GM18861 (cell line): ENCODE results near the gene REX1BD.
"Not testable (repeated sequence)": the region's sequence is repeated elsewhere in the genome, so short reads cannot be mapped to it uniquely, and the experiment has no call there.

Experiments
- ATAC-seq: cut with Tn5 transposase; IDR thresholded peaks from one replicate; pipeline ENCODE4 v1.9.1; 2021; ENCODE audit not compliant: unreplicated experiment

The REX1BD gene

DNA sequence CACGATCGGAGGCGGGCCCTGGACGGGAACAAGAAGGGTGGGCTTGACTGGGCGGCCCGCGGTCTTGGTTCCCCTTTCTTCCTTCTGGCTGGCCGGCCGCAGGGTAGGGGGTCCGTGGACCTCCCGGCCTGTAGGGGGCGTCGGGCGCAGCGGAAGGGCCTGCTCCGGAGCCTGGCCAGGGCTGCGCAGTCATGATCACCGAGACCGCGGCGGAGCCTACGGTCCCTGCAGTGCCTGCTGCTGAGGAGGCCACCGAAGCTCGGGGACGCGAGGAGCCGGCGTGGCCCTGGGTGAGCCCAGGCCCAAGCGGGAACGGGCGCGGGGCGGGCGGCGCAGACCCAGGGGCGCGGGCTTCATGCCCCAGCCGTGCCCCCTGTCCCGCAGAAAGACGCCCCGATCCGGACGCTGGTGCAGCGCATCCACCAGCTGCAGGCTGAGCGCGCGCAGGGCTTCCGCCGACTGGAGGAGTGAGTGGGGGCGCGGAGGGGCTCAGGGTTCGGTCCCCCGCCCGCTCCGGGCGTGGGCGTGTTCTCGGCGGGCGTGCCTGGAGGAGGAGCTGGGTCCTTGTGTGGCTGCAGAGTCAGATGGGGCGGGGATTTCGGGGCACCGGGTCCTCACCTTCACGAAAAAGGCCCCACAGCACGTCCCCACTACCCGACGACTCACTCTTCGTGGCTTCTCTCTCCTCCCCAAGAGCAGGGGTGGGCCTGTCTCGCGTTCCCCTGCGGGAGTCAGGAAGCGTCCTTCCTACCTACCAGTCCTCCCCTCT, at the start of gene REX1BD:
Gene REX1BD (plus strand): TSS at position 188 of the 769 bp plus-strand sequence. CDS start 4 bp downstream, at position 192.
- ATAC-seq = peak; percentile 72

- no peak for ATAC-seq
Measured at GRCh38 chr19:18539372-18539771, 49.2 kb upstream of the REX1BD start.

DNA sequence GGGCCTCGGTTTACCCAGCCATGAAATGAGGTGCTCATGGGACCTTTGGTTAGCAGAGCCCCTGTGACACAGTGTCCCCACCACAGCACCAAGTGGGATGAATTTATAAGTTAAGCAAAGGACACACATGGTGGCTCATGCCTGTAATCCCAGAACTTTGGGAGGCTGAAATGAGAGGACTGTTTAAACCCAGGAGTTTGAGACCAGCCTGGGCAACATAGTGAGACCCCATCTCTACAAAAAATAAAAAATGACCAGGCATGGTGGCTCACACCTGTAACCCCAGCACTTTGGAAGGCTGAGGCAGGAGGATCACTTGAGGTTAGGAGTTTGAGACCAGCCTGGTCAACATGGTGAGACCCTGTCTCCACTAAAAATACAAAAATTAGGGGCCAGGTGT, 48.4 kb upstream of the REX1BD start:
- not testable (repeated sequence) for ATAC-seq

GRCh38 chr19:18541258-18541991, 47.2 kb upstream of the REX1BD start:
- ATAC-seq = no peak

DNA sequence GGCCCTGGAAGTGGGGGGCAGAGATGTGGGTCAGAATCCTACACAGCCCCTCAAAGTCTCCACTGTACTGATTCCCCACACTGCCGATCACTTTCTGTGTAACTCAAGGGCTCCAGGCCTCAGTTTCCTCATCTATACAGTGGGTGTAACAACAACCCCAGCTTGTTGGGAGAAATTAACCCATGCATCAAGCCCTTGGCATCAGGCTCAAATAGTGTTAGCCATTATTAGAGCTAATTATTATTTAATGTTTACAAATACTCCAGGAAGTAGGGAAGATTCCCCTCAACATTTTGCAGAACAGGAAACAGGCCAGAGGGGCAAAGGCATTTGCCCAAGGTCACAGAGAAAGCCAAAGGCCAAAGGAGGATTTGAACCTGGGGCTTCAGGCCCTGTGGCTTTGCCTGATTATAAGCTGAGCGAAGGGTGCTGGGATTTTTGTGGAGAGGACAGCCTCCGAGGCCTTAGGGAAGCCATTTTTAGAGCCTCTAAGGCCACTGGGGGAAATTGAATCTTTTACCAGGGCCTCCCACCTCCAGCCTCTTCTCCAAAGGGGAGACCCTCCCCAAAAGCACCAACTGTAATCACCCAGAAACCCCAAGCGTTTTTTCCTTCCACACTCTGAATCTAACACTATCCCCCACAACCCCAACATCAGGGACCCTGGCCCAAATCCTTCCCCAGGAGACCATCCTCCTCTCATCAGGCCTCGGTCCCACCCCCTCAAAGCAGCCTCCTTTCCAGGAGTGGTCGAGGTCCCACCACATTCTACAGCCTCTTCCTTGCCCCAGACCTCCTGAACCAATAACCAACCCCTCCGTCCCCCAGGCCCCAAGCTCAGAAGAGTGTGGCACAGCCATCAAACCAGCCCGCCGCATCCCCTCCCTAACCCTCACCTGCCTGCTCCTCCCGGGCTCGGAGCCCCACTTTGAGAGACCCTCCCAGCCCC, 46.3 kb upstream of the REX1BD start:
- ATAC-seq = no peak

GRCh38 chr19:18542941-18543813, 45.4 kb upstream of the REX1BD start, which contains the start of gene FKBP8:
Gene FKBP8 (minus strand): TSS chr19:18543573. CDS start chr19:18541970, 1,603 bp downstream.
- peak; percentile 74 for ATAC-seq

DNA sequence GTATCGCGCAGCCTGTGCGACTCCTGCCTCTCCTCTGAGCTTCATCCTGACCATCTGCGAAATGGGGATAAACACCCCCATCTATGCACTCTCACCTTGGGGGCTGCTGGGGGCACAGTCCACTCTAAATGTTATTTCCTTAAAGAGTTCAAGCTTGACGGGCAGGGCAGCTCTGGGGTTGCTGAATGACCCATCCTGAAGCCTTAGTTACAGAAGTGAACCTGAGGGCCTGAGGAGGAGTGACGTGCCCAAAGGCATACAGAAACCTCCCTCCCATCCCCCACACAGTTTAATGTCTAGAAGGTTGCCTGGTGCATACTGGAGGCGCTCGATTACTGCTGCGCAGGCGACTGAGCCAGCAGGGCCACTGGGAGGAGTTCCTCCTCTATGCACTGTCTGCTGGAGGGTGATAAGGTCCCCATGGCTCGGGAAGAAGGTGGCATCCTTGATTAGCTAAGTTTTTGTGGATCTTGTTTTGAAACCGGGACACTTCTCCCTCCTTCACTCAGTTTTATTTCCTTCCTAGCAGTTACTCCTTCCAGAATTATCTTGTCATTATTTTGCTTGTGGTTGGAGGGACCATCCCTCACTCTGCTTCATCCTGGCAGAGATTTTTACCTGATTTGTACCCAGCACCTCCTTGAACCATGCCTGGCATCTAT, 44.7 kb upstream of the REX1BD start:
- ATAC-seq = peak; percentile 53

GRCh38 chr19:18551631-18552030, 37.0 kb upstream of the REX1BD start:
- ATAC-seq = no peak

DNA sequence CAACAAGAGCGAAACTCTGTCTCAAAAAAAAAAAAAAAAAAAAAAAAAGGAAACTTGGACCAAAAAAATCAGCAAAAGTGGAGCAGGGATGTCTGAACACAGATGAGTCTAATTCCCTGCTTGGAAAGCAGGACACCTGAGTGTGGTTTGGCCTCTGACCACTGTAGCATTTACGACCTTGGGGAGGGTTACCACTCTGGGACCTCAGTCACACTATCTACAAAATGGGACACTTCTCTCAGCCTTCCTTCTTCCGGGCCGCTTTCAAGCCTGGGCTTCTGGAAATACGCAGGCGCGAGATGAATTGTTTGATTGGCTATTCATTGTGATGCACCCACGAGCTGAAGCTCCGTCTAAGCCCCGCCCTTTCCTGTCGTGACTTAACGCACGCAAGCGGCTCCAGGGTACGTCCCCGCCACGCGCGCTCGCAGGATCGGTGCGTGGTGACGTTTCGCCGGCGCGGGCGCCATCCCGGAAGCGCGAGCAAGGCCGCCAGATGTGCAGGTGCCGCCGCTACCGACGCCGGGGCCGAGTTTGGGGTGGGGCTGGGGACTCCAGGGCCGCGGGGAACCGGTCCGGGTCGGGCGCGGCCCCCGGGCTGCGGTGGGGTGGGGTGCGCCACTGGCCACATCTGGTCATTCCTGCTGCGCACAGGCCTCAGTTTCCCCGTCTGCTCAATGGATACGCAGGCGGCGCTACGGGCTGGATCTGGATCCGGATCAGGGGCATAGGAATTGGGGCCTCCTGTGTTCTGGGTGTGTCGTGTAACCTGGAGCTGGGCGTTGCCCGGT, 31.0 kb upstream of the REX1BD start, which contains the start of gene KXD1:
Gene KXD1 (plus strand): TSS at position 460 of the 791 bp plus-strand sequence. CDS start 4,187 bp downstream, outside the sequence.
- ATAC-seq = peak; percentile 89

DNA sequence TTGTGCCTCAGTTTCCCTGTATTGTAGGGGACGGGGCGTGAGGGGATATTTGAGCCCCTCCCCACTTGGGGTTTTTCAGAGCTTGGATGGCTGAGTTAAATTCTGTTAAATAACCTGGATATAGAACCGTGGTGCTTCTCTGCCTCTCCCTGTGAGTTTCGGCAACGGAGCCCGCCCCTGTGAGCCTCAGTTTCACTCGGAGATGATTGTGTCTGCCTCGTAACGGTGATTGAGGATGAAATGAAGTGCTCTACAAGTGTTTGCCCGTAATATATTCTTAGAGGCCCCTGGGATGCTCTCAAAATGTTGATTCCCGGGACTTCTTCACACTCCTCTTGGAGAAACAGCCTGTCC, 30.4 kb upstream of the REX1BD start:
- no peak for ATAC-seq

- ATAC-seq = no peak
Measured at GRCh38 chr19:18558604-18559003, 30.0 kb upstream of the REX1BD start.

DNA sequence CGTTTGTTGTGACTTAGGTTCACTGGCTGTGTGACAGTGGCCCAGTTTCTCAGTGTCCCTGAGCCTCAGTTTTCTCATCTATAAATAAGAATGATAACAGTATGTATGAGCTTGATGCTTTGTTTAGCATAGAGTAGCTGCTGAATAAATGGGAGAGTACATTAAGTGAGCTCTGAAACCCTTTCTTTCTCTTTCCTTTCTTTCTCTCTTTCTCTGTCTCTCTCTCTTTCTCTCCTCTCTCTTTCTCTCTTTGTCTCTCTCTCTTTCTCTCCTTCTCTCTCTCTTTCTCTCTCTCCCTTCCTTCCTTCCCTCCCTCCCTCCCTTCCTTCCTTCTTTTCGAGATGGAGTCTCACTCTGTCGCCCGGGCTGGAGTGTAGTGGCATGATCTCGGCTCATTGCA, 28.9 kb upstream of the REX1BD start:
- no peak for ATAC-seq

DNA sequence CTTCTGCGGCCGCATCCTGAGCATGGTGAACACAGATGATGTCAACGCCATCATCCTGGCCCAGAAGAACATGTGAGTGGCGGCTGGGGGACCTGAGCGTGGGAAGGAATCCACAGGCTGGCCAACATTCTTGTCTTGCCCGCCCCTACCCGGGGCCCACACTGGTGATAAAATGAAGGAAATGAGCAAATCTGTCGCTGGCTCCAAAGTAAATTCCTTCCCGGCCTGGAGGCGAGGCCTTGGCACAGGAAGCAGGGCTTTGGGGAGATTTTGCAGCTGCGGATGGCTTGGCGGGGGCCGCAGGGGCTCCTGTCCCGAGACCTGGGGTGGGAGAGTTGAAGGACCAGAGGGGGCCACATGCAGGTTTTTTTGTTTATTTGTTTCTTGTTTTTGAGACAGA, 26.5 kb upstream of the REX1BD start:
- no peak for ATAC-seq

DNA sequence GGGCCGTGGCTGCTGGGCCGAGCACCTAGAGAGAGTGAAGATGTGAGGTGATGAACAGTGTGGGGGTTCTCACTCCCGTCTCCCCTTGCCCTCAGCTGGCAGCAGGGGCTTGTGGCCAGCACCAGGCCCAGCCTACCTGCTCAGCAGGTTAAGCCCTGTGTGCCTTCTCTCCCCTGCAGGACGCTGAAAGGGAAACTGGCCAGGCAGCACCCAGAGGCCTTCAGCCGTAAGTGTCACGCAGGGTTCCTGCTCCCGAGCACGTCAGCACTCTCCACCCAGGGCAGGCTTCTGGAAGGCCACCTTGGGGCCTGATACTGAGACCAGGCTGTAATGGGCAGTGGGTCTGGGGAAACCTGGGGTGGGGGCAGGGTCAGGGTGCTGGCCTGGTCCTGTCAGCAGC, 21.6 kb upstream of the REX1BD start:
- no peak for ATAC-seq

DNA sequence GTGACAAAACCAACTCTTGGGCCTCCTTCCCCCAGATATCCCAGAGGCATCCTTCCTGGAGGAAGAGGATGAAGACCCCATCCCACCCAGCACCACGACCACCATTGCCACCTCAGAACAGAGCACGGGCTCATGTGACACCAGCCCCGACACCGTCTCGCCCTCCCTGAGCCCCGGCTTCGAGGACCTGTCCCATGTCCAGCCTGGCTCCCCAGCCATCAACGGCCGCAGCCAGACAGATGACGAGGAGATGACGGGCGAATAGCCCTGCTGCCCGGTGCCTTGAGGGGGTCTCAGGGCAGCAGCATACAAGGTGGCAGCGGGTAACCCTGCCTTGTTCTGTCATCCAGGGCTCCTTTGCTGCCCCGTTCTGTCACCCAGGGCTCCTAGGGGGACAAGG, 20.2 kb upstream of the REX1BD start:
- no peak for ATAC-seq

GRCh38 chr19:18571564-18572344, 16.8 kb upstream of the REX1BD start, which contains the start of gene UBA52:
Gene UBA52 (plus strand): TSS chr19:18571857. CDS start chr19:18573301, 1,444 bp downstream.
- ATAC-seq = peak; percentile 91

GRCh38 chr19:18574691-18575291, 13.8 kb upstream of the REX1BD start:
- ATAC-seq = no peak
